ENCODE results near the gene FAM163B. TPM values are rescaled to one million over a fixed set of nuclear protein-coding genes. Genes with fewer than 3 reads are reported as not detected.

The FAM163B gene
- total and polyA plus RNA-seq, 2 experiments from 2014 or later: 0.60 to 1.3 TPM

DNA sequence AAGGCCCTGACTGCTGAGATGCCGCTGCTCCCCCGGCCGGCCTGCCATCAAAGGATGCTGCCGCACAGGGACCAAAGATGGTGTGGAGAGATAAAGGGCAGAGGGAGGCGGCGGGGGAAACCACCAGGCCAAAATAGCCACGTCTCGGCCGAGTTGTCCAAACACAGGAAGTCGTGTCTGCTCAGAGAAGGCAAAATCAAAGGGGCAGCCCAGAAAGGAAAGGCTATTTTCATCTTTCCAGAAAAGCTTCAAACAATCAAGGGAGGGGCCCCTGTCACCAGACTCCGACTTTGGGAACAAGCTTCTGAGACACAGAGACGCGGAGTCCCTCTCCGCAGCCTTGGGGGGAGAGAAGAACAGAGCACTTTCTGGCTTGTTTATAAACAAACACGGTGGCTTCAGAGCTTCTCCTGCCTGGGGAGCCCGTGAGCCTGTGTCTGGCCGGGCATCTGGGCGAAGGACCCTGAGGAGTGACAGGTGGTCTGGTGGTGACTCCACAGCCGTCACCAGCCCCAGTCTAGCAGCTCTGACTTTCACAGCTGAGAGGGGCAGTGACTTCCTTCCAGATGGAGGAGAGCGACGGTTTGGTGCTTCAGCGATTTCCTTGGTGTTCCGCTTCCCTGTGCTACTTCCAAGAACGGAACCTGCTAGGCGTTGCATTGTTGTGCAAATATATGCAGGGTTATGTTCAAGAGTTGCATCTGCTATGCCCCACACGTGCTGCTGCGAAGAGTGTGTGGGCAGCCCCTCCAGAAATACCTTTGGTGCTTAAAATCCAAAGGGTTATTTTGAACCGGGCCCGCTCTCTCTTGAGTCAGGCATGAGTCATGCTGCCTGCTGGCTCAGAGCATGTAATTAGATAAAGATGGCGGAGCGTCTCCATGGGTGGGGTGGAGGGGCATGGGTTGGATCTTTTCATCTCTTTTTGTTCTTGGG, 50.7 kb downstream of the FAM163B start:
- H3K9me3 Mint-ChIP-seq: no peaks in the 10 kb centered on the region; the same call in 2 of the 3 replicates
- DNase-seq (ENCODE audit: low spot score): no peak
- no peaks in the 10 kb centered on the region for H3K79me2 ChIP-seq (replicated peaks; ENCODE audit: insufficient read depth)

More for the DNA sequence above, 50.7 kb downstream of the FAM163B start:
- Histone ChIP-seq H3K9me2 (ENCODE audit: insufficient read depth) (no peaks in the 10 kb centered on the region), H3K4me1 (ENCODE audit: insufficient read depth) (peaks cover 5% of the 10 kb centered on the region), H3K36me3 (ENCODE audit: insufficient read depth) (no peaks in the 10 kb centered on the region), H4K20me1 (replicated peaks; ENCODE audit: insufficient read depth) (no peaks in the 10 kb centered on the region), H2AFZ (peak overlapping the region; percentile 76), H3K4me2 (no peak overlapping the region), H3F3A (replicated peaks; ENCODE audit: low read depth) (no peaks in the 10 kb centered on the region), H3K27me3 (ENCODE audit: insufficient read depth) (no peaks in the 10 kb centered on the region), H3K4me3 (no peak overlapping the region), H3K27ac (ENCODE audit: low read depth) (0 out of 2 replicates have a peak overlapping the region, but pooled peaks have one; percentile 17)
- Mint-ChIP-seq H3K27me3 (ENCODE audit: insufficient read depth, low read depth, poor library complexity) (peaks cover 13% of the 10 kb centered on the region), H3K4me3 (peak overlapping the region; percentile 34; the same call in 1 of the 3 replicates), H3K4me1 (peaks cover 32% of the 10 kb centered on the region), H3K27ac (peak overlapping the region; percentile 88), H3K36me3 (ENCODE audit: low read depth) (no peaks in the 10 kb centered on the region)
- ATAC-seq: peak; percentile 29
- TF ChIP-seq REST (IDR thresholded peaks at IDR 0.05; ENCODE audit: unreplicated experiment) (no peak), POLR2AphosphoS5 (IDR thresholded peaks at IDR 0.05; ENCODE audit: low read depth) (no peak), CTCF (conservative IDR thresholded peaks at IDR 0.05; ENCODE audit: low read depth in 2 of 2) (no peak), ZNF331 (CRISPR knock-in tag; IDR thresholded peaks at IDR 0.05; ENCODE audit: low read depth) (no peak), ZNF114 (CRISPR knock-in tag; IDR thresholded peaks at IDR 0.05) (no peak), JUNB (IDR thresholded peaks at IDR 0.05; ENCODE audit: unreplicated experiment) (no peak), CREB1 (CRISPR knock-in tag; IDR thresholded peaks at IDR 0.05; ENCODE audit: low read depth) (no peak), ZNF462 (CRISPR knock-in tag; IDR thresholded peaks at IDR 0.05) (no peak)
- TF ChIP-seq, protein P1, sequence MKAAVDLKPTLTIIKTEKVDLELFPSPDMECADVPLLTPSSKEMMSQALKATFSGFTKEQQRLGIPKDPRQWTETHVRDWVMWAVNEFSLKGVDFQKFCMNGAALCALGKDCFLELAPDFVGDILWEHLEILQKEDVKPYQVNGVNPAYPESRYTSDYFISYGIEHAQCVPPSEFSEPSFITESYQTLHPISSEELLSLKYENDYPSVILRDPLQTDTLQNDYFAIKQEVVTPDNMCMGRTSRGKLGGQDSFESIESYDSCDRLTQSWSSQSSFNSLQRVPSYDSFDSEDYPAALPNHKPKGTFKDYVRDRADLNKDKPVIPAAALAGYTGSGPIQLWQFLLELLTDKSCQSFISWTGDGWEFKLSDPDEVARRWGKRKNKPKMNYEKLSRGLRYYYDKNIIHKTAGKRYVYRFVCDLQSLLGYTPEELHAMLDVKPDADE (IDR thresholded peaks at IDR 0.05): no peak
